Measurements from ENCODE around the gene CCNJL.
"Not testable (repeated sequence)": the region's sequence is repeated elsewhere in the genome, so short reads cannot be mapped to it uniquely, and the experiment has no call there.

CCNJL gene

DNA sequence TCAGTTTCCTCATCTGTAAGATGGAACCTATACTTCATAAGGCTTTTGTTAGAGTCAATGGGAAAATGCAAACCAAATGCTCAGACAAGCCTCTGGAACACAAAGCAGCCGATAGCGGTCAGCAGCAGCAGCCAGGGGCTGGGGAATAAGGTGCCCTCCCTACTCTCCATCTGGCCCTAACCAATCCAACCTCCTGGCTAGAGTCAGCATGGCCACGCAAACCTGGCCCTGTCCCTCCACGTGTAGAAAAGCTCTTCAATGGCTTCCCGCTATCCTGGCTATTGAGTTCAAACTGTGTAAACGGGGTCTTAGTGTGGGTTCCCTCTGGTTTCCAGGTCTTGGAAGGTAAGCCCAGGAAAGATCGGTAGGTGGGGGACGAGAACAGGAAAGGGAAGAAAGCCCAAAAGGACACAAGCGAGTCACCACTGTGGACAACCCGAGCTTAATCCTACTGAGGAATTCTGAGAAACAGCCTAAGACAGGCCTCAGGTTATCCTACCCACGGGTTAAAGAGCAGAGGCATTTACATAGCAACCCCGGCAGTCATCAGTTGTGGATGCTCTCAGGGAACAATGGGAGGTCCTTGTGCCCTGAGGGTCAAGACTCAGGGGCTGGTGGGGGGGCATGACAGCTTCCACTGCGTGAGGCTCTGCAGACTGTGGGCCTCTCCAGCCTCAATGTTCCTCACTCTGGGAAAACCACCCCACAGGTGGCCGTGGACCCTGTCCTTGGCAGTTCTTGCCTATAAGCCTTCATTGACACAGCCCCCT, 52.2 kb downstream of the CCNJL start:
- no peak for DNase-seq

DNA sequence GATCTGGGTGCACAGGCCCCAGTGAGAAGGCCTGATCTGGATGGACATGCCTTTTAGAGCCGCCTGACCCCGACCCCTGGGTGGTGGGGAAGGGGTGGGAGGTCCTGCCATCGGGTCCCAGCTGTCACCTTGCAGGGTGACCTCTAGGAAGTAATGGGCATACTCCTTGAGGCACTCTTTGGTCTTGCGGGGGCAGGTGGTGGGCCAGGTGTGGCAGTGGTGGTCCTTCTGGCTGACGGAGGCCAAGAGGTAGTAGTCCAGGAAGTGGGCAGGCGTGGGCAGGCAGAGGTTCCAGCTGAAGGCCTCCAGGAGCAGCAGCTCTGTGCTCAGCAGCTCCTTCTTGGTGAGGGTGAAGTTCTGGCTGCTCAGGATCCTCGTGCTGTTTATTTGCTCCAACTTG, 53.0 kb downstream of the CCNJL start:
- DNase-seq = no peak

DNA sequence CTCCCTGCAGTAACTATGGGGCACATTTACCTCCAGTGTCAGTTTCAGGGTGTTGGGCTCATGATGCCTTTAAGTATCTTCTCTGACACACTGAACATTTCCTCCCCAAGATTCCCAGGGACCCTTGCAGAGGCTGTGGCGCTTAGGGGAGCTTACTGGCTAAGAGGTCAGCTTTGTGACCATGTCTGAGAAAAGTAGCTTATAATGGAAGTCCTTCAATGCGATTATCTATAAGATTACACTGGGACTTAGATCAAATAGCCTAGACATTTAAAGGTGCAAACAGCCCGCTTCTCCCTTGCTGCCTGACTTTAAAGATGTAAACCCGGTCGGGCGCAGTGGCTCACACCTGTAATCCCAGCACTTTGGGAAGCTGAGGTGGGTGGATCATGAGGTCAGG, 57.7 kb downstream of the CCNJL start:
- no peak for DNase-seq

DNA sequence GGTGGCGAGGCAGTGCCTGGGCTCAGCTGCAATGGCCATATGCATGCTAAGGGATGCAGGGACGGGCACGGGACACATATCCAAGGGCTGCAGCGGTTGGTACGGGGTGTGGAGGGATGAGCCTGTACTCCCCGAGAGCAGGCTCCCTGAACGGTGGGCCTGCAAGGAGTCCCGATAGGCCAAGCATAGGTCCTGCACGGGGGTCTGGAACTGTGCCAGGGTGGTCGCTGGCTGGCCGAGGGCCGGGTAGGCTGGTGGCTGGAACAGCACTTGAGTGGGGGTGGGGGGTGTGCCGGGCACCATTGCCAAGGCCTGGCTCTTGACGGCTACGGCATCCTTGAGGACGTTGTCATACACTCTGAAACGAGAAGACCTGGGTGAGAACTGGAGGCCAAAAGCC, 58.9 kb downstream of the CCNJL start:
- DNase-seq = no peak

DNA sequence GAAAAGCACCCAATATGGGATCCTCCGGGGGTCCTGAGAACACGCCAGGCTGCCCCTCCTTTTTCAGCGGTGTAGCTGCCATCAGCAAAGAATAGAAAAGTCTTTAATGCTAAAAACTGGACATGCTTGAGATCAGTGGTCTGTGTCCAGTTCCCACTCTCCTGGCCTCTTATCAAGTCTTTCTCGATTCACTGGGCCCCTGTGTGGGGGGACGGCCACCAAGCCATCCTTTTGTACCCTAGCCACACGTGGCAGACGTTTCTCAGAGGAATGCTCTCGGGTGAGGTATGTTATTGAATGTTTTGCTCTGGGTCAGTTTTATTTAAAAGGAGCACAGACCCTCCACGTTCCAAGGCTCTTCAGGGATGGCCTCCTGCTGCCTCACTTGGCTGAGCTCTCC, 59.4 kb downstream of the CCNJL start:
- DNase-seq = no peak

DNA sequence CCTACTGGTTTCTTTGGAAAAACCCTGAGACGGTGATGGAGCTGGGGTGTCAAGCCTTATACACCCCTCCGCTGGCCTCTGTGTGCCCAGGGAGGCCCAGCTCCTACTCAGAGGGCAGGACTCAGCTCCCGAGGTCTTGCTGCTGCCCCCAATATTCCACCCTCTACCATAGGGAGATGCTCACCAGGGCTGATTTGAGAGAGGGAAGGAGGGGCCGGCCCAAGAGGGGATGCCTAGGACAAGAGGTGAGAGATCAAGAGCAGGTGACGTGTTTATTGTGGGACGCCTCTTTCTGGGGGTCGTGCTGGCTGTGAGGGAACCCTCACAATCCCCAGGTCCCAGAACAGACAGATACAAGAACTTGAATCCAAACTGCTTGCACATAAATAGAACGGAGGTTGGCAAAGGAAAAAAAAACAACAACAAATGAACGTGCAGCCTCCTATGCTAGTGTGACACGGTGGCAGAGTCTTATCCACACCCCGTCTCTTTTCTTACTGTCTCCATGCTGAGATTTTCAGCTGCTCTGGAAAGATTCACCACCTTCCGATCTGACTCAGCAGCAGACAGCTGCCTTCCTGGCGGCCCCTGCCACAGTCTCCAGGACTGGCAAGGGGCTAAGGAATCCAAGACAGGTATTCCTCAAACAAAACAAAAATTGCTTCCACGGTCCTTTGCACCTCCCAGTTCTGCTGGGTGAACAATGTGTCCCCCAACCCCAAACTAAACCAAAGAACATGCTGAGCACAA, 60.8 kb downstream of the CCNJL start:
- no peak for DNase-seq

DNA sequence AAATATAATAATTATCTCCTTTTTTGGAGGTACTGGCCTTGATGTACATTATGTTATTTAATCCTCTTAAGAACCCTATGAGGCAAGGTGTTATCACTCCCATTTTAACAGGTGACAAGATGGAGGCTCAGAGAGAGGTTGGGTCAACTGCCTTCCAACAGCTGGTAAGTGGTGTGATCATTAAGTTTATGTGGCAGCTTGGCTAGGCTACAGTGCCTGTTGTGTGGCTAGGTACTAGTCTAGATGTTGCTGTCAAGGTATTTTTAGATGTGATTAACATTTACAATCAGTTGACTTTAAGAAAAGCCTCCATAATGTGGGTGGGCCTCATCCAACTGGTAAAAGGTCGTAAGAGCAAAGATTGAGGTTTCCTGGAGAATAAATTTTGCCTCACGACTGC, 61.5 kb downstream of the CCNJL start:
- DNase-seq = no peak

DNA sequence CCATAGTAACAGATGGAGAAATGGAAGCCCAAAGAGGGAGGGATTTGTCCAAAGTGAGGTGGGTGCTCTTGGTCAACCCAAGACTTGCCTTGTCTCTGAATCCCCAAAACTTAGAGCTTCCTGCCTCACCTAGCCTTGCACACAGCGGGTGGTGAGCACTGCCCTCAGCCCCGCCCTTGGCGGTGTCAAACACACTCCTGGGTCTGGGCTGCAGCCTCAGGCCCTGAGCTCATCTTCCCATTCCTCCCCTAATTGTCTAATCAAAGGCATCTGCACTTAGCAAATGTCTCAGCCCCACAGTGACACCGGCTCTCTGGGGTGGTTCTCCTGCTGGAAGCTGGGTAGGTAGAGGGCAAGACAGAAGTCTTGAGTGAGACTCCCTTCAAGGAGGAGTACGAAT, 62.1 kb downstream of the CCNJL start:
- DNase-seq = no peak

DNA sequence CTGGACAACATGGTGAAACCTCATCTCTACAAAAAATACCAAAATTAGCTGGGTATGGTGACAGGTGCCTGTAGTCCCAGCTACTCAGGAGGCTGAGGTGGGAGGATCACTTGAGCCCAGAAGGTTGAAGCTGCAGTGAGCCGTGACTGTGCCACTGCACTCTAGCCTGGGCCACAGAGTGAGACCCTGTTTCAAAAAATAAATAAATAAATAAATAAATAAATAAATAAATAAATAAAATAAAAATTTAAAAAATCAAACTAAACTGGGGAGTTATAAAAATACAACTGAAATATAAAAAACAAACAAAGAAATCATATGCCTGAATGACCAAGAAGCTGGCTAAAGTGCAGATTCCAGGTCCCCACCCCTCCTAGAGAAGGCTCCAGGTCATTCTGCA, 62.8 kb downstream of the CCNJL start:
- not testable (repeated sequence) for DNase-seq

DNA sequence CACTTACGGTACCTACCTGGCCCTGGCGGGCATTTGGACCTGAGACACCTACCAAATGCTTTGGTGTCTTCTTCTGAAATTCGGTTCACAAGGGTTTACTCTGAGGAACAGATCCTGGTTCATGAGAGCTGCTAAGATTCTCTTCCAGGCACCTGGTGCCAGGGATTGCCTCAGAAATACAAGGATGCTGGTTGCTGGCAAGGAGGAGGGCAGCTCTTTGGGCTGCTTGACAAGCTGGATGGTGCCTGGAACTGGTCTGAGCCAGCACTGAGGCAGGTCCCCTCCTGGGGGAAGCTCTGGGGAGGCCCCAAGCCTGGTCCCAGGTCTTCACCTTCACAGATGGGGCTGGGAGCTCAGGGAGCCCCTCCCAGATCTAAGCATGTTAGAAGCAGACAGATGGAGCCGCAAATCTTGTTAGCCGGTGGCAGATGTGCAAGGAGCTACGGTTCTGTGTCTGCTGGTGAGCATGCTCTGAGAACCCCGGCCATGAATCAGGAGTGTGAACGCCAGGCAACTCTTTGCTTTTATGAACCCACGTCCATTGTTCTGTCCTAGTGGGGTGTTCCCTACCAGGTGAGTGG, 66.8 kb downstream of the CCNJL start:
- no peak for DNase-seq

DNA sequence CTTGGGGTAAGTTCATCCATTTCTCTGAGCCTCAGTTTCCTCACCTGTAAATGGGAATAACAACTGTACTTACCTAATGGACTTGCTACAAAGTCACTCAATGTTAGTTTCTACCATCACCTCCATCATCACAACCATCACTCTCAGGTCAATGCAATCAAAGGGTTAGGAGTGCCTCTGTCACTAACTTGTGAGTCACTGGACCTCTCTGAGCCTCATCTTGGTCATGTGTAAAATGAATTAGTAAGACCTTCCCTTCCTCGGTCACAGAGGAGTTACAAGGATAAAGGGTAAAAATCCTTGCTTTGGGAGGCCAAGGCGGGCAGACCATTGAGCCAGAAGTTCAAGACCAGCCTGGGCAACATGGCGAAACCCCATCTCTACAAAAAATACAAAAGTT, 70.2 kb downstream of the CCNJL start:
- DNase-seq = no peak

DNA sequence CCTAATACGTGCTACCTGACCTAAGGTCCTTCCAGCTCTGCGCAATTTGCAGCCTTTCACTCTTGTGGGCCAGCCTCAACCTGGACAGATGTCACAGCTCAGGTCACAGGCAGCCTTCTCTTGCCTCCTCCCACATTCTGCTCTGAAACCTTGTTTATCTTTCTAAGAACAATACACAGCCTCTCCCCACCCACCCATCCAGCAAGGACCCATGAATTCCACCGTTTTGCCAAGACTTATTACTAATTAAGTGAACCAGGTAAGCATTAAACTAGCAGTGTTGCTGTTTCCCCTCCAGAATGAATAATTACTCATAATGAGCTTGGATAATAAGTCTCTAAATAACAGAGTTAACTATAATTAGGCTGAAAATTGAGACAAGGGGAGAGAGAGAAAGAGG, 72.0 kb downstream of the CCNJL start:
- no peak for DNase-seq

DNA sequence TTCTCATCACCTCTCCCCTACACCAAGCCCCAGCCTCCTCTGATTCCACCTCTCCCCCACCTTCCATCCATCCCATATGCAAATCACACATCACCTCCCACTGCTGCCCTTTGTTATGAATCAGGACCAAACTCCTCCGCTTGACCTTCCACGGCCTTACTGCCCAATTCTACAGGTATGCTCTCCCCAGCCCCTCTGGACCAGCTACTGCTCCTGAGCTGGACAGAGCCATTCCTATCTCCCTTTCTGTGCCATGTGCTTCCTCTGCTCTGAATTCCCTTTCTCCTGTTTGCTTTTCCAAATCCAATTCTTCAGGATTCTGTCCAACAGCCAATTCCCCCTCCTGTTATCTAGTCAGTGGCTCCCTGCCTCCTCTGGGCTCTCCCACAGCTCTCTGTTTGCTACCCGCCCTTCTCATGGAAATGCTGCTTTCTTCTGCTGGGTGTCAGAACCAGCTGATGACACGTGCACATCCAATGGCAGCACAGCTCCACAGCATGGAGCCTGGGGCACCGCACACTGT, 74.7 kb downstream of the CCNJL start:
- no peak for DNase-seq

DNA sequence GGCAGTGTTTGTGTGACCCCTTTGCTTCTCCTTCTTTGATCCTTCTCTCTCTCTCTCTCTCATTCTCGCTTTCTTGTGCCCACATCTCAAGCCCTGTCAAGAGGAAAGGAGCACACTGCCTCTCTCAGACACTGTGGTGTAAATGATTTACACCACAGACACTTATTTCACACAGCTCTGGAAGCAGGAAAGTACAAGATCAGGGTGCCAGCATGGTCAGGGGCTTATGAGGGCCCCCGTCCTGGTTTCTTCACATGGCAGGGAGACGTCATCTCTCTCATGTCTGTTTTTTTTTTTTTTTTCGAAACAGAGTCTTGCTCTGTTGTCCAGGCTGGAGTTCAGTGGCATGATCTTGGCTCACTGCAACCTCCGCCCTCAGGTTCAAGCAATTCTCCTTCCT, 76.6 kb downstream of the CCNJL start:
- DNase-seq = no peak

DNA sequence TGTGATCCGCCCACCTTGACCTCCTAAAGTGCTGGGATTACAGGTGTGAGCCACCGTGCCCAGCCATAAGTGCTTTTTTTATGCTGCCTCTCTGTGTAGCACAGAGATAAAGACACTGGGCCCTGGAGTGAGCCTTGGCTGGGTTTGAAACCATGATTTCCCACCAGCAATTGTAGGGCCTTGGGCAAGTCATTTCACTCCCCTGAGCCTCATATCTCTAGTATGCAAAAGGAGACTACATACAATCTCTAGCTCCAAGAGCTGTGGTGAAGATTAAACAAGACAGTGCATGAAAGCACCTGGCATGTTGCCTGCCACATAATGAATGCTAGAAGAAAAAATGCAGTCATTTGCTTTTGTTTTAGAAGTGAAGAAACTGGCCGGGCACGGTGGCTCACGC, 79.1 kb downstream of the CCNJL start:
- DNase-seq = no peak

DNA sequence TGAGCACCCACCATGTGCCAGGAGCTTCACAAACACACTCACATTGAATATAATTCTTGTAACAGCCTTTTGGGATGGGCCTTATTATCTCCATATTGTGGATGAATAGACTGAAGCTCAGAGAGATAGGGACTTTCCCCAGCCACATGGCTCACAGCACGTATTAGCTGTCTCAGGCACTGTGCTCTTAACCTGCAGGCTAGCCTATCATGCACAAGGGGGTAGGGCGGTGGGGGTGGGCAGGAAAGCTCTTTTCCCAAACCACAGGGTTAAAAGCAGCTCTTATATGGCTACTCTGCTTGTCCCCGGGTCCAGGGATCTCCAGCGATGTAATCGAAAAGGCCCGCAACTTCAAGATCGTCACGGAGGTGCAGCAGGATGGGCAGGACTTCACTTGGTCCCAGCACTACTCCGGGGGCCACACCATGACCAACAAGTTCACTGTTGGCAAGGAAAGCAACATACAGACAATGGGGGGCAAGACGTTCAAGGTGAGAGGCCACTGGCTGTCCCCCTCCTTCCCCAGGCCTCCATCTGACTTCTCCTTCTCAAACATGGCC, 80.5 kb downstream of the CCNJL start:
- DNase-seq = no peak

DNA sequence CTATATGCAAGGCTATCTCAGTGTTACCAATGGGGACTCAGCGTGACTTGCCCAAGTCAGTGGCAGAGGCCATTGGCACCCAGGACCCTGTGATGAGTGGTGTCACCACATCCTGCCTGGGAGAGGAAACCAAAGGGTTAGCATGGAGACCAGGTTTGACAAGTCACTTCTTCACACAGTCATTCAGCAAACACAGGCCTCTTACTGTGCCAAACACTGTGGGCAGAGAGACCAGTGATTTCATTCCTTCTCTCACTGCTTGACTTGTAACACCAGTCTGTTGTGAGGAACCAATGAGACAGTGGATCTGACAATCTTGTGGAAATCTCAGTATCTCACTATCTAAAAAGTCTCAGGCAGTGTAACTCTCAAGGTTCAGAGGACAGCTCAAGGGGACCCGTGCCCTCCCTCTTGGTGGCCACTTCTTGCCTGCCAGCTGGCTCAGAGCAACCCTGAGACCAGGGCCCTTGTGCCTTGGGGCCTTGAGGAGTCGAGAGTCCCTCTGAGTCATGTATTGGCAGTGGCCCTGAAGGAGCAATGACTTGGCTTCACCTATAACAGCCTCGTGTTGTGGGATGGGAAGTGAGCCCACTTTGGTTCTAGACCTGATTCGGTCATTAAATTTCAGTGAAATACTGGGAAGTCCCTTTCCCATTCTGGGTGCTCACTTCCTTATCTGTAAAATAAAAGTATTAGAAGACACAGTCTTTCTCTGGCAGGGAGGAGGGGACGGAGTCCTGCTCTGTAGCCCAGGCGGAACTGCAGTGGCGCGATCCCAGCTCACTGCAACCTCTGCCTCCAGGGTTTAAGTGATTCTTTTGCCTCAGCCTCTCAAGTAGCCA, 81.5 kb downstream of the CCNJL start:
- DNase-seq = peak; percentile 19

DNA sequence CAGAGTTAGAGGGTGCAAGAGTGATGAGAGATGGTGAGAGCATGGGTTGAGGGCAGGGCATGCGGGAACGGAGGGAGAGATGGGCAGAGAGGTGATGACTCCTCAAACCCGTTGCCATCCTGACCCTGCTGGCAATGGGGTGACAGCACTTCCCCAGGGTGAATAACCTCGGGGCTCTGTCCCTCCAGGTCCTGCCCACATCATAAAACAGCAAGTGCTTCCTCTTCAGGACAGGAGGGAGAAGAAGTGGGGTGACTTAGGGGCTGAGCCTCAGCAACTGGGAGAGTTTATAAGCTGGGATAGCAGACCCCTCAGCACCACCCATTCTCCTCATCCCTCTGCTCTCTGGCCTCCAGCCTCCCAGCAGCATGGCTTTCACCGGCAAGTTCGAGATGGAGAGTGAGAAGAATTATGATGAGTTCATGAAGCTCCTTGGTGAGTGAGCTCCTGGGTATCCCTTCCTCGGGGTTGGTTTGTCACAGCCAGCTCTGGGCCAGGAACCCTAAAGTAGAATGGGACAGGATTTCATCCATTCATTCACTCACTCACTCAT, 83.1 kb downstream of the CCNJL start, which contains the start of gene FABP6:
Gene FABP6, plus strand, starts transcription at position 317 of the 553 bp plus-strand sequence. Its CDS starts 52 bp downstream, at position 369.
- no peak for DNase-seq

DNA sequence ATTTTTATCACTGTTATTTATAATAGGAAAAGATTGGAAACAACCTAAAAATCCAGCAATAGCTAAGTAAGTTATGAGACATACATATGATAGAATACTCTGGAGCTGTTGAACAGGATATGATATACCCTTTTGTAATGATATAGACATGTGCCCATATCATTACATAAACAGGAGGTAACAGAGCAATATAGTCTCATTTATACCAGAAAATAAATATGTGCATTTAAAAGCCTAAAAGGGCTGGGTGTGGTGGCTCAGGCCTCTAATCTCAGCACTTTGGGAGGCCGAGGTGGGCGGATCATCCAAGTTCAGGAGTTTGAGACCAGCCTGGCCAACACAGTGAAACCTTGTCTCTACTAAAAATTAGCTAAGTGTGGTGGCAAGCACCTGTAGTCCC, 85.4 kb downstream of the CCNJL start:
- DNase-seq = no peak

DNA sequence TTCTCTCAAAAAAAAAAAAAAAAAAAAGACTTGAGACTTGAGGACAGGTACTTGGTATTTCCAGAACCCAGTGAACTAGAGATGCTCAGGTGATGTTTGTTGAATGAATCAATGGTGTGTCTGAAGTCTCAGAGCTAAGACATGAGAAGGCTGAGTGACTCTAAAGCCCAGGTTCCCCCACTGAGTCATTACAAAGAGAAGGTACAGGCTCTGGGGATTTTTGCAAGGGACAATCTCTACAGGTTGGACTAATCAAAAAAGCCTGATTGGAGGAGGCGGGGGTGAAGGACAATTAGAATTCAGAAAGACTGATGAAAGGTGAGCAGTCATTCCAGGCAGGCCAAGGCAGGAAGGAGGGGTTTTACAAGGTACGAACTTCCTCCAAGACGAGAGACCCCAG, 91.3 kb downstream of the CCNJL start:
- no peak for DNase-seq

DNA sequence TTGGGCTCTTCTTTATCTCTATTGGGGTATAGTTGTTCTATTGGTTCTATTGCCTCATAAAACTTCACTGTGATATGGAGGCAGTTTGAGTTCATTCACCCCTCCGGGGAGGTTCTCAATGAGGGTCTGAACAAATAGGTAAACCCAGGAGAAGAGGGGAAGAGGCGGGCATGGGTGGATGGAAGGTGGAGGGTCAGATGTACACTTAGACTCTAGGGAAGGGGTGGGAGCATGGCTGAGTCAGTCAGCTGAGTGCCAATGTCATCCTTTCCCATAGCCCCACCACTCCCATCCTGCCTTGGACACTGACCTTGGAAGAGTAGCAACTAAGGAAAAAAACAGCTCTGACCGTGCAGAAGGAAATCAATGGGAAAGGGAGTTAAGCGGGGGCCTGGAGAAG, 93.0 kb downstream of the CCNJL start:
- DNase-seq = no peak

DNA sequence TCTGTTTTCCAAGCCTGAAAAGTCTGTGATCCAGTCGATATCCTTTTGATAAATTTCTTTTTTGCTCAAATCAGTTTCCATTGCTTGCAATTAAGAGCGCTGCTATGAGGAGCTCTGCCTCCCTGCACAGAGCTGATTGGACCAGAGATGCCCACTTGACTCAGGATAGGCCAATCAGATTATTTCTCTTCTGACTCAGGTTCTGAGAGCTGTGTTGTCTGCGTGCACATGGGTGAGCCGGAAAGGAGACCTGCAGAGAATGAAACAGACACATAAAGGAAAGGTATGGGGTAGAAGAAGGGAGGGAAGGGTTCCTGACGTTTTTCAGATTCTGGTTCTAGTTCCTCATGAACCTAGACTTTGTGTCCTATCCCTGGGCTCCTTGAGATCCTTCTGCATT, 98.8 kb downstream of the CCNJL start:
- DNase-seq = no peak

All from CD4-positive, alpha-beta T cell treated with Interferon gamma for 1 hour (primary cell).